Measurements from ENCODE around the gene MIAT.

Gene MIAT

DNA sequence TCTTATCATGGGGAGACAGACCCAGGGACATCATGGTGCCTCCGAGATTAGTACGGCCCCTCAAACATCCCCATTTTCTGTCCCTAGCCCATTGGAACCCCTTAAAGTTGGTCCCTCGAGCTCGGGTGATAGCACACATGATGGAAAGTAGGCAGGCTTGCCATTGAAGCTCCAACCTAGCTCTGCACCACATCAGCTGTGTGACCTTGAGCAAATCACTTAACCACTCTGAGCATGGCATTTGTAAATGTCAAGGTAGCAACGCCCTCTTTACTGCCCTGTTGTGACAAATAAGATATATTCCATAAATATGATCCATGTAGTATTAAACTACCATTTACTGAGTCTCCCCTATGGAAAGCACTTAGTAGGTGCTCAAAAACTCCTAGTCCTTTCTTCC, 61.1 kb downstream of the MIAT start:
- Histone ChIP-seq H3K9ac (ENCODE audit: low read depth, low read length, poor library complexity, severe bottlenecking) (no peak overlapping the region), H3K27me3 (ENCODE audit: insufficient read depth, low read length, poor library complexity, severe bottlenecking) (no peaks in the 10 kb centered on the region), H3K9me3 (ENCODE audit: insufficient read depth, low read depth, low read length) (no peaks in the 10 kb centered on the region), H3K9me2 (replicated peaks; ENCODE audit: low read depth, low read length) (no peaks in the 10 kb centered on the region), H3K79me2 (ENCODE audit: insufficient read depth, low read length) (no peaks in the 10 kb centered on the region), H3K4me1 (ENCODE audit: insufficient read depth, low read length, poor library complexity, severe bottlenecking) (peaks cover 5% of the 10 kb centered on the region), H3F3A (ENCODE audit: low read depth) (no peaks in the 10 kb centered on the region), H4K20me1 (ENCODE audit: insufficient read depth, low read length, poor library complexity, severe bottlenecking) (no peaks in the 10 kb centered on the region), H3K4me2 (ENCODE audit: low read depth, low read length, poor library complexity, severe bottlenecking) (no peak overlapping the region), H2AFZ (ENCODE audit: low read length) (no peak overlapping the region), H3K4me3 (ENCODE audit: low read length, poor library complexity, severe bottlenecking) (no peak overlapping the region), H3K36me3 (ENCODE audit: insufficient read depth, low read length) (peaks cover 3% of the 10 kb centered on the region; the same call in 1 of the 2 replicates)
- TF ChIP-seq EZH2phosphoT487 (IDR thresholded peaks at IDR 0.05; ENCODE audit: borderline replicate concordance) (no peak), CTCF (conservative IDR thresholded peaks at IDR 0.05; ENCODE audit: low read length) (no peak)

DNA sequence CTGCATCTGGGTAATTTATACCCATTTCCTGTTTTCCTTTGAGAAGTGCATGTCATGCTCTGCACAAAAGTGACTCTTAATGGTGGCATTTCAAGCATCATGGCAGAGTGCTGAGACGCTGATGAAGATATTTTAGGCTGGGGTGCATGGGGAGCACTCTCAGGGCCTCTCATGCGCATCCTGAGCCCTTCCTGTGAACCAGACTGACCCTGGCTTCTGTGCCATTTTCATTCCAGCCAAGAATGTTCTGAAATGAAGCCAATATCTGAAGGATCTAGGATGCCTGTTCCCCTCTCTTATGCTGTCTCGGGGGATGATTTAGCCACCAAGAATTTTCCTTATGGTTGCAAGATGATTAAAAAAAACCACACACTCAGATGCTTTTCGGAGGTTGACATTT, 61.5 kb downstream of the MIAT start:
- peaks cover 3% of the 10 kb centered on the region; the same call in 1 of the 2 replicates for H3K36me3 ChIP-seq (ENCODE audit: insufficient read depth, low read length)

DNA sequence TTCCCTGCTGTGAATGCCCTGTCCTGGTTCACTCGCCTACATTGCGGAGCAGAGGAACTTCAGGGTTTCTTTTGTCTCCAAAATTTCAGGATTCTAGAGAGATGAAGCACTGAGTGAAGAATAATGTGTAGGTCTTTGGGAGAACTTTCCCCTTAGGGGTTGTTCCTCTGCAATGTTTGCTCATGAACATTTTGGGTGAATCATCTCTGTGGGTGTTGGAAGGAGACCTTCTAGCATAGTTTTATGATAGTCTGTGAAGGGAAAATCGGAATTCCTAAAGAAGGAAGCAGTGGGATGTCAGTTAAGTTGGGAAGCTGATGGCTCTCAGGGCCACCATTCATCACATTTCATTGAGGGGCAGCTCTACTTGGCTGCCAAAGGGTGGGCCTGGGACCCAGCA, 64.8 kb downstream of the MIAT start:
- Histone ChIP-seq H3K9me2 (replicated peaks; ENCODE audit: low read depth, low read length) (no peaks in the 10 kb centered on the region), H3K36me3 (ENCODE audit: insufficient read depth, low read length) (peaks cover 3% of the 10 kb centered on the region; the same call in 1 of the 2 replicates), H3F3A (ENCODE audit: low read depth) (no peaks in the 10 kb centered on the region), H3K4me2 (ENCODE audit: low read depth, low read length, poor library complexity, severe bottlenecking) (no peak overlapping the region), H3K4me3 (ENCODE audit: low read length, poor library complexity, severe bottlenecking) (no peak overlapping the region), H3K4me1 (ENCODE audit: insufficient read depth, low read length, poor library complexity, severe bottlenecking) (no peaks in the 10 kb centered on the region), H3K9ac (ENCODE audit: low read depth, low read length, poor library complexity, severe bottlenecking) (no peak overlapping the region), H3K27me3 (ENCODE audit: insufficient read depth, low read length, poor library complexity, severe bottlenecking) (no peaks in the 10 kb centered on the region), H4K20me1 (ENCODE audit: insufficient read depth, low read length, poor library complexity, severe bottlenecking) (no peaks in the 10 kb centered on the region), H2AFZ (ENCODE audit: low read length) (no peak overlapping the region), H3K9me3 (ENCODE audit: insufficient read depth, low read depth, low read length) (no peaks in the 10 kb centered on the region), H3K79me2 (ENCODE audit: insufficient read depth, low read length) (no peaks in the 10 kb centered on the region)
- TF ChIP-seq EZH2phosphoT487 (IDR thresholded peaks at IDR 0.05; ENCODE audit: borderline replicate concordance) (no peak), CTCF (conservative IDR thresholded peaks at IDR 0.05; ENCODE audit: low read length) (no peak)

More for the DNA sequence above, 61.5 kb downstream of the MIAT start:
- Histone ChIP-seq H3K9ac (ENCODE audit: low read depth, low read length, poor library complexity, severe bottlenecking) (no peak overlapping the region), H2AFZ (ENCODE audit: low read length) (no peak overlapping the region), H3K4me3 (ENCODE audit: low read length, poor library complexity, severe bottlenecking) (no peak overlapping the region), H3K4me2 (ENCODE audit: low read depth, low read length, poor library complexity, severe bottlenecking) (no peak overlapping the region), H4K20me1 (ENCODE audit: insufficient read depth, low read length, poor library complexity, severe bottlenecking) (no peaks in the 10 kb centered on the region), H3K79me2 (ENCODE audit: insufficient read depth, low read length) (no peaks in the 10 kb centered on the region), H3F3A (ENCODE audit: low read depth) (no peaks in the 10 kb centered on the region), H3K27me3 (ENCODE audit: insufficient read depth, low read length, poor library complexity, severe bottlenecking) (no peaks in the 10 kb centered on the region), H3K9me2 (replicated peaks; ENCODE audit: low read depth, low read length) (no peaks in the 10 kb centered on the region), H3K4me1 (ENCODE audit: insufficient read depth, low read length, poor library complexity, severe bottlenecking) (peaks cover under 1% of the 10 kb centered on the region), H3K9me3 (ENCODE audit: insufficient read depth, low read depth, low read length) (no peaks in the 10 kb centered on the region)
- TF ChIP-seq CTCF (conservative IDR thresholded peaks at IDR 0.05; ENCODE audit: low read length) (no peak), EZH2phosphoT487 (IDR thresholded peaks at IDR 0.05; ENCODE audit: borderline replicate concordance) (no peak)

Data from Loucy (cell line).